ENCODE data around the gene TRABD2A. TPM values are rescaled to one million over a fixed set of nuclear protein-coding genes. Genes with fewer than 3 reads are reported as not detected.

TRABD2A gene
- total and polyA plus RNA-seq, 8 donors, result 0.29 to 109 (median 0.58) TPM; not detected in 1

GRCh38 chr2:84816426-84817026 lies 64.4 kb downstream of the TRABD2A start:
- TF ChIP-seq CTCF (IDR thresholded peaks at IDR 0.05) (no peak), POLR2AphosphoS5 (IDR thresholded peaks at IDR 0.05) (no peak), EP300 (IDR thresholded peaks at IDR 0.05) (no peak), POLR2A (IDR thresholded peaks at IDR 0.05) (no peak)
- no peak for DNase-seq
- no peak overlapping the region for H3K4me3 ChIP-seq
- intact Hi-C loops (cut with DNase I; ENCODE audit: low total_unique reads), result no loop called here
- no peaks in the 10 kb centered on the region for H3K27me3 ChIP-seq
- WGBS, 5 donors, result 91 to 97% (median 95%) methylated on average over 6 of the region's 6 CpGs
- H3K27ac ChIP-seq, result no peak overlapping the region
- no peaks in the 10 kb centered on the region for H3K9me3 ChIP-seq
- H3K36me3 ChIP-seq, result no peaks in the 10 kb centered on the region
- no peaks in the 10 kb centered on the region for H3K4me1 ChIP-seq

GRCh38 chr2:84815146-84815545 lies 65.7 kb downstream of the TRABD2A start:
- WGBS, 5 donors, result 56 to 70% (median 67%) methylated on average over 3 of the region's 3 CpGs
- Histone ChIP-seq H3K36me3 (no peaks in the 10 kb centered on the region), H3K4me3 (no peak overlapping the region), H3K27me3 (no peaks in the 10 kb centered on the region), H3K9me3 (no peaks in the 10 kb centered on the region), H3K4me1 (no peaks in the 10 kb centered on the region), H3K27ac (no peak overlapping the region)
- no peak for DNase-seq
- TF ChIP-seq POLR2A (IDR thresholded peaks at IDR 0.05), result no peak
- TF ChIP-seq POLR2AphosphoS5 (IDR thresholded peaks at IDR 0.05), result no peak
- intact Hi-C loops (cut with DNase I; ENCODE audit: low total_unique reads), result no loop called here

- H3K4me3 ChIP-seq, result no peak overlapping the region
- intact Hi-C loops (cut with DNase I; ENCODE audit: low total_unique reads), result no loop called here
- no peaks in the 10 kb centered on the region for H3K27me3 ChIP-seq
- H3K27ac ChIP-seq, result no peak overlapping the region
- TF ChIP-seq CTCF (IDR thresholded peaks at IDR 0.05) (no peak), EP300 (IDR thresholded peaks at IDR 0.05) (no peak), POLR2AphosphoS5 (IDR thresholded peaks at IDR 0.05) (no peak), POLR2A (IDR thresholded peaks at IDR 0.05) (no peak)
- no peaks in the 10 kb centered on the region for H3K36me3 ChIP-seq
- H3K9me3 ChIP-seq, result no peaks in the 10 kb centered on the region
- DNase-seq, result no peak
- H3K4me1 ChIP-seq, result peaks cover 0 to 9% (median 7%) of the 10 kb centered on the region in 4 donors
- 96 to 97% (median 97%) methylated on average over 6 of the region's 6 CpGs for WGBS, 5 donors
Observed at GRCh38 chr2:84811839-84812431, 68.9 kb downstream of the TRABD2A start.

GRCh38 chr2:84808279-84808678 lies 72.6 kb downstream of the TRABD2A start:
- H3K27ac ChIP-seq, result no peak overlapping the region
- no peak for DNase-seq
- no peaks in the 10 kb centered on the region for H3K27me3 ChIP-seq
- intact Hi-C loops (cut with DNase I; ENCODE audit: low total_unique reads), result no loop called here
- peaks cover 0 to 16% (median 11%) of the 10 kb centered on the region in 4 donors for H3K4me1 ChIP-seq
- WGBS, 5 donors, result 63 to 84% (median 79%) methylated on average over 4 of the region's 4 CpGs
- no peaks in the 10 kb centered on the region for H3K9me3 ChIP-seq
- TF ChIP-seq EP300 (IDR thresholded peaks at IDR 0.05), result no peak
- no peaks in the 10 kb centered on the region for H3K36me3 ChIP-seq
- H3K4me3 ChIP-seq, result no peak overlapping the region

GRCh38 chr2:84807063-84807485 lies 73.8 kb downstream of the TRABD2A start:
- 9 to 27% (median 16%) methylated on average over 4 of the region's 4 CpGs for WGBS, 5 donors
- no peak overlapping the region for H3K4me3 ChIP-seq
- DNase-seq, result peak; percentile 60 to 63

More at GRCh38 chr2:84807063-84807485, 73.8 kb downstream of the TRABD2A start:
- TF ChIP-seq CTCF (IDR thresholded peaks at IDR 0.05) (no peak), POLR2A (IDR thresholded peaks at IDR 0.05) (no peak), POLR2AphosphoS5 (IDR thresholded peaks at IDR 0.05) (no peak), EP300 (IDR thresholded peaks at IDR 0.05) (no peak)
- no peaks in the 10 kb centered on the region for H3K27me3 ChIP-seq
- peak overlapping the region in 2 of 5 donors; percentile 26 to 34 for H3K27ac ChIP-seq
- intact Hi-C loops (cut with DNase I; ENCODE audit: low total_unique reads), result no loop called here
- H3K36me3 ChIP-seq, result no peaks in the 10 kb centered on the region
- H3K9me3 ChIP-seq, result peaks cover 0 to 5% (median 2%) of the 10 kb centered on the region in 4 donors
- H3K4me1 ChIP-seq, result peaks cover 0 to 16% (median 11%) of the 10 kb centered on the region in 4 donors

All from stomach (tissue), 9 donors.